ENCODE results near the gene TAAR8.
"Not testable (repeated sequence)": the region's sequence is repeated elsewhere in the genome, so short reads cannot be mapped to it uniquely, and the experiment has no call there.

Gene TAAR8

GRCh38 chr6:132548746-132549463, 3.6 kb upstream of the TAAR8 start:
- DNase-seq: no peak

- DNase-seq: no peak
These were observed 1.3 kb upstream of the TAAR8 start for GRCh38 chr6:132551214-132551613.

- not testable (repeated sequence) for DNase-seq
These were observed 7.6 kb downstream of the TAAR8 start for GRCh38 chr6:132560087-132560486.

GRCh38 chr6:132566404-132566803, 13.9 kb downstream of the TAAR8 start:
- DNase-seq: no peak

- DNase-seq: no peak
These were observed 15.1 kb downstream of the TAAR8 start for GRCh38 chr6:132567566-132567965.

DNA sequence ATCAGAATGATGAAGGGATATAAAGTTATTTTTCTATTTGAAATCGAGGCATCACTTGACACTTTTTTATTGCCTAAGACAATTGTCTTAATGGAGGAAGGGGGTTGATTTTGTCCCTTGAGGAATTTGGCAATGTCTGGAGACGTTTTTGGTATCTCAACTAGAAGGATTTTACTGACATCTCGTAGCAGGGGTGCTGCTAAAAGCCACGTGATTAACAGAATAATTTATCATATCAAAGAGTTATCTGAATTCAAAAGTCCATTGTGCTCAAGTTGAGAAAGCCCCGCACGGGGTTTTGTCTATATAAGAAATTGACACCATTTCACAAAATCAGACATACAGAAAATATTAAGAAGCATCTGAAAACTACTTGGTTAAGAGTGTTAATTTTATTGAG, 16.1 kb downstream of the TAAR8 start:
- DNase-seq: no peak

- DNase-seq: no peak
These were observed 16.7 kb downstream of the TAAR8 start for GRCh38 chr6:132569170-132569569.

- DNase-seq: no peak
These were observed 17.8 kb downstream of the TAAR8 start, which contains the start of gene TAAR6 for GRCh38 chr6:132570221-132570777. TSS of gene TAAR6 (plus strand) at chr6:132570322. CDS start at chr6:132570322, 0 bp downstream.

DNA sequence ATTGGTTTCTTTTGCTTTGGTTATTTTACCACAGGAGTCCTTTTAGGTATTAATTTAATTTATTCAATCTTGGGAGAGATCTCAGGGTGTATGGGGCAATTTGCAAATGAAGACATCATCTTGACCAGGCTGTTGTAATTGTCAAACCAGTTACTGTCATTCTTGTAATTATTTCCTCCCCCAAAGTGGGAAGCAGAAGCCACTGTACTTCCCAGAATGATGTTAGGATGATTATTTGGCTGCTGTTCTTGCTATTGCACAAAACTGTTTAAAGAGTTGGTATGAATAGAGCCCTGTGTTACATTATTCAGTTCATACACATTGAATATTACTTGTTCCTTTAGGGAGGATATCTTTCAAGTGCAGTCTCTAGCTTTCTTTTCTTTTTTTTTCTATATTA, 19.3 kb downstream of the TAAR8 start:
- peak; percentile 63 to 66 for DNase-seq

DNA sequence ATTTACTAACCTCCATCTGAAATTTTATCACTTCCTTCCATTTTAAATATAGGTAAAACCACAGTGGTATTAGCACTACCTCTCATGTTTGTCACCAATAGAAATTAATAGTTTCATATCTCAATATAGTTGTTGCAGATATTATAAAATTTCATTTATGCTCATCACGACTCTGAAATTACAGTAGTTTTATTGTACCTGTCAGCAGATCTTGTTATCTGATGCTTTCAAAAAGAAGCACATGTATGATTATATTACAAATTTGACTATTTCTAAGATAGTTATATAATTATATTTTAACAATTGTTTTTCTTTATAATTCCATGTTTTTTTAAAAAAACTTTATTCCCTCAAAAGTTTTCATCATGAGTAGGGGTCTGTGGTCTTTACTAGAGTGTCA, 32.2 kb downstream of the TAAR8 start:
- DNase-seq: no peak

DNA sequence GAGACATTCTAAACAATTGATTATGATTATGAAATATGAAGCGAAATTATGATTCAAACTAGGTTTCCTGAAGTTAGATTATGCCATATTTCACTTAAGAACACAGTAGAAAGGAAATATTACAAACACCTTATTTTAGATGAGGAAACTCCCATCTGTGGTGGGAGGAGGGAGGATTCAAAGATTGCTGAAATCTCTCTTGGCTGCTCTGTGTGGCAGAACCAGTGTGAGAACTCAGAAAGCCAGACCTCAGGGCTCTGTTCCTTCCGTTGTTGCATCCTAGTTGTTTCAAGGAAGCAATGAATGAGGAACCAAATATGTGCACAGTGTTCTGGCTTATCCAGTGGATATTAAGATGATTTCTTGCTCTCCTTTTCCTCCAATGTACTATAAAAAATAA, 35.0 kb downstream of the TAAR8 start:
- peak; percentile 79 to 89 for DNase-seq

- DNase-seq: no peak
These were observed 37.0 kb downstream of the TAAR8 start, which contains the start of gene TAAR5 for GRCh38 chr6:132589454-132589853. TSS of gene TAAR5 (minus strand) at chr6:132589741. CDS start at chr6:132589686, 55 bp downstream.

- no peak for DNase-seq
These were observed 37.9 kb downstream of the TAAR8 start for GRCh38 chr6:132590362-132590761.

DNA sequence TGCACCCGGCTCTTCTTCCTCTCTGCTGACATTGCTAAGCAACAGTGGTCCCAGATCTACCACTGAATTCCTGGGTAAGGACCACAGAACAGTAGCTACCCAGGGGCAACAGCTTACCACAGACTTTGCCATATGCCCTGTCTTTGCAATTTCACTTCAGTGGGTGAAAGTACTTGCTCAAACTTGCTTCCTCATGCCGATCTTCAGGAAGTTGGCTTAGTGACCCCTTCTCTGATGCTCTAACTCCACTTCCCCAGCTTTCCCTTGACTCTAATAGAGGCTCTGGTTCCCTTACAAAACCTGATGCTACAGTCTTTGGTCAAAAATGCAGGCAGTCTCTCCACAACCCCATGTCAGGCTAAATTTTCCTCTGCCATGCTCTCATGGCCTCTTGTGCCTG, 40.4 kb downstream of the TAAR8 start:
- DNase-seq: peak; percentile 63 to 76

DNA sequence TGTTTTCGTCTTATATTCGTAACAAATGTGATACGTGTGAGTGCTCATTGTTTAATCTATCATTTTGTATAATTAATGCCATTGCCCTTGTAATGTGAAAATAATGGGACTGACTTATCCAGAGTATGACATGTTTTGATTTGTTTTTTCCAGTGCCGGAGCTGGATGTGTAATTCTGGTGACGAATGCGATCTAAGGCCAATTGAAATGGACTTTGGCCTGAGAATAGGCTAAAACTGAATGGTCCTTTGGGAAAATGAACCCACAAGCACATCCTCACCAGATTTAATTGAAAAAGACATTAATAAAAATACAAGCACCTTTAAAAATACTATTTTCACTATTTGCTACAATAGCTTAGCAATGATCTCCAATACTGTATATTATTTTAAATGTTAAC, 43.7 kb downstream of the TAAR8 start:
- DNase-seq: no peak

DNA sequence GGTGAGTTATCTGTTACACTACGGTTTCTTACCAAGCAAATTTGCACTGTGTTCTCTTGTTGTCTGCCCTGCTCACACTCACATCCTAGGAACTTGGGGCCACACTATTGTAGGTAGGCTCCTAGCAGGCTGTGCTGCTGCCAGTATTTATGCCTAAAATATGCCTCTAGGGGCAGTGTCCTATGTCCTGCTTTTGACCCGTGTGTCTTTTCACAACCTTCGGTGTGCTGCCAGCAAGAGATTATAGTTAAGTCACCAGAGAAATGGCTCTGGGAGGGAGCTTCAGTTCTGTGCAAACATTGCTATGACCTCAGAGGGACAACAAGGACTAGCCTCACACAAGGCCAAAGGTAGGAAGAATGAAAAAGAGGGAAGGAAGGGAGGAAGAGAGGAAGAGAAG, 46.0 kb downstream of the TAAR8 start:
- peak; percentile 21 to 28 for DNase-seq

DNA sequence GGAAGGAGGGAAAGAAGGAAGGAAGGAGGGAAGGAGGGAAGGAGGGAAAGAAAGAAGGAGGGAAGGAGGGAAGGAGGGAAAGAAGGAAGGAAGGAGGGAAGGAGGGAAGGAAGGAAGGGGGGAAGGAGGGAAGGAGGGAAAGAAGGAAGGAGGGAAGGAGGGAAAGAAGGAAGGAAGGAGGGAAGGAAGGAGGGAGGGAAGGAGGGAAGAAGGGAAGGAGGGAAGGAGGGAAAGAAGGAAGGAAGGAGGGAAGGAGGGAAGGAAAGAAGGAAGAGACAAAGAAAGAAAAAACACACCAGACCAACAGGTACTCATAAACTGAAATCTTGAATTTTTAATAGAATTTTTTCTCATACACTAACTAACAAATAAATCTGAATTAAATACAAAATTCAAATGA, 48.4 kb downstream of the TAAR8 start:
- DNase-seq: not testable (repeated sequence)

Data from inflammatory macrophage (primary cell).